Mesenchymal stem cell (in vitro differentiated cells and primary cell): ENCODE data around the gene VPS37B.
A peak's percentile ranks its signal among the peaks of the same experiment; 100 is the strongest.

Experiments used
- DNase-seq: peaks from one replicate; pipeline ENCODE4 v3.0.0-alpha.2; 2013
- H2AFZ ChIP-seq: one replicate; pipeline ENCODE4 v1.6.1; 2013; ENCODE audit warnings: low read depth, mild to moderate bottlenecking, control low read depth, inconsistent platforms, low read length, moderate library complexity
- H2AK5ac ChIP-seq: 2 replicates; pipeline ENCODE4 v1.6.1; 2013; ENCODE audit warnings: low read length, moderate library complexity, mild to moderate bottlenecking, inconsistent platforms; ENCODE audit not compliant: severe bottlenecking
- H2BK120ac ChIP-seq: one replicate; pipeline ENCODE4 v1.6.1; 2013; ENCODE audit warnings: low read depth, mild to moderate bottlenecking, inconsistent platforms, low read length, moderate library complexity
- H2BK12ac ChIP-seq, 2 experiments: one replicate each; pipeline ENCODE4 v1.6.1; 2013; ENCODE audit warnings: inconsistent platforms in 2 of 2, low read length in 2 of 2, mild to moderate bottlenecking in 2 of 2, moderate library complexity in 2 of 2, control low read depth in 1 of 2
- H2BK15ac ChIP-seq: one replicate; pipeline ENCODE4 v1.6.1; 2013; ENCODE audit warnings: mild to moderate bottlenecking, low read depth, inconsistent platforms; ENCODE audit not compliant: poor library complexity, severe bottlenecking
- H2BK5ac ChIP-seq: 2 replicates; pipeline ENCODE4 v1.6.1; 2013; ENCODE audit warnings: low read depth, mild to moderate bottlenecking, low read length, control low read depth, inconsistent platforms; ENCODE audit not compliant: poor library complexity, severe bottlenecking
- H3K14ac ChIP-seq, 2 experiments: one replicate each; pipeline ENCODE4 v1.6.1; 2013; ENCODE audit warnings: inconsistent platforms in 2 of 2, low read length in 2 of 2, control low read depth in 1 of 2, mild to moderate bottlenecking in 1 of 2, moderate library complexity in 1 of 2
- H3K18ac ChIP-seq, 2 experiments: one replicate each; pipeline ENCODE4 v1.6.1; 2013; ENCODE audit warnings: inconsistent platforms in 2 of 2, low read length in 2 of 2, control low read depth in 1 of 2, low read depth in 1 of 2, mild to moderate bottlenecking in 1 of 2
- H3K23ac ChIP-seq, 2 experiments: one replicate each; pipeline ENCODE4 v1.6.1; 2013; ENCODE audit warnings: inconsistent platforms in 2 of 2, low read length in 2 of 2, mild to moderate bottlenecking in 2 of 2, moderate library complexity in 2 of 2, control low read depth in 1 of 2
- H3K27ac ChIP-seq: 2 replicates; pipeline ENCODE4 v1.5.1; 2013; ENCODE audit warnings: mild to moderate bottlenecking, moderate library complexity, low read length, control low read depth, inconsistent platforms; ENCODE audit not compliant: poor library complexity, severe bottlenecking
- H3K27me3 ChIP-seq, 2 experiments: 2 replicates each; pipeline versions ENCODE4 v1.6.1 to v1.7.0; 2013; ENCODE audit warnings: low read length in 2 of 2, mild to moderate bottlenecking in 2 of 2, moderate library complexity in 2 of 2, control low read depth in 1 of 2, inconsistent platforms in 1 of 2; ENCODE audit not compliant: control insufficient read depth in 1 of 2, insufficient read depth in 1 of 2
- H3K36me3 ChIP-seq, 2 experiments: 2 replicates each; pipeline versions ENCODE4 v1.6.1 to v1.7.0; 2013; ENCODE audit warnings: low read length in 2 of 2, control low read depth in 1 of 2, inconsistent platforms in 1 of 2, low read depth in 1 of 2, mild to moderate bottlenecking in 1 of 2; ENCODE audit not compliant: insufficient read depth in 2 of 2, control insufficient read depth in 1 of 2
- H3K4ac ChIP-seq, 2 experiments: one replicate each; pipeline ENCODE4 v1.6.1; 2013; ENCODE audit warnings: inconsistent platforms in 2 of 2, low read length in 2 of 2, mild to moderate bottlenecking in 2 of 2, moderate library complexity in 2 of 2, control low read depth in 1 of 2, low read depth in 1 of 2
- H3K4me1 ChIP-seq: 2 replicates; pipeline ENCODE4 v1.6.1; 2013; ENCODE audit warnings: low read depth, low read length, control low read depth; ENCODE audit not compliant: control insufficient read depth, insufficient read depth
- H3K4me2 ChIP-seq: 2 replicates; pipeline ENCODE4 v1.6.1; 2013; ENCODE audit warnings: low read length, mild to moderate bottlenecking, inconsistent platforms; ENCODE audit not compliant: poor library complexity, severe bottlenecking
- H3K4me3 ChIP-seq, 2 experiments: 2 replicates each; pipeline versions ENCODE4 v1.5.1 to v1.7.0; 2013; ENCODE audit warnings: low read length in 2 of 2, mild to moderate bottlenecking in 2 of 2, control low read depth in 1 of 2, low read depth in 1 of 2; ENCODE audit not compliant: insufficient read depth in 1 of 2
- H3K79me1 ChIP-seq: replicated peaks from 2 replicates; pipeline ENCODE4 v1.6.1; 2013; ENCODE audit warnings: mild to moderate bottlenecking, control low read depth, low read length, inconsistent platforms; ENCODE audit not compliant: poor library complexity, severe bottlenecking
- H3K9ac ChIP-seq: 2 replicates; pipeline ENCODE4 v1.7.0; 2013; ENCODE audit warnings: mild to moderate bottlenecking, low read length, moderate library complexity
- H3K9me3 ChIP-seq: 2 replicates; pipeline ENCODE4 v1.7.0; 2013; ENCODE audit warnings: mild to moderate bottlenecking, low read length; ENCODE audit not compliant: control insufficient read depth
- H4K8ac ChIP-seq: one replicate; pipeline ENCODE4 v1.6.1; 2013; ENCODE audit warnings: inconsistent platforms, mild to moderate bottlenecking, low read length, moderate library complexity
- H4K91ac ChIP-seq: one replicate; pipeline ENCODE4 v1.6.1; 2013; ENCODE audit warnings: mild to moderate bottlenecking, low read length, inconsistent platforms
- WGBS: methylation state at CpG from one replicate; pipeline ENCODE4 v1.1.7; 2013; ENCODE audit warnings: mixed read lengths; 5-methylcytosine and 5-hydroxymethylcytosine counted together

VPS37B gene

DNA sequence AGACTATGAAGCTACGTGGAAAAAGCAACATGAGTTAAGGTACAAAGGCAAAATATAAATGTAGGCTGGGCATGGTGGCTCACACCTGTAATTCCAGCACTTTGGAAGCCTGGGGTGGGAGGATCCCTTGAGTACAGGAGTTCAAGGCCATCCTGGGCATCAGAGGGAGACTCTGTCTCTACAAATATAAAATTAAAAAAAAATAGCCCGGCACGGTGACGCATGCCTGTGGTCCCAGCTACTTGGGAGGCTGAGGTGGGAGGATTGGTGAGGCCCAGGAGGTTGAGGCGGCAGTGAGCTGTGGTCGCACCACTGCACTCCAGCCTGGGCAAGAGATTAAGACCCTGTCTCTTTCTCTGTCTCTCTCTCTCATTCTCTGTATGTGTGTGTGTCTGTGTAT is 4.0 kb upstream of the VPS37B start:
- no peak overlapping the region for H3K27ac ChIP-seq
- no peak overlapping the region for H3K4me3 ChIP-seq
- no peak overlapping the region for H2AK5ac ChIP-seq

DNA sequence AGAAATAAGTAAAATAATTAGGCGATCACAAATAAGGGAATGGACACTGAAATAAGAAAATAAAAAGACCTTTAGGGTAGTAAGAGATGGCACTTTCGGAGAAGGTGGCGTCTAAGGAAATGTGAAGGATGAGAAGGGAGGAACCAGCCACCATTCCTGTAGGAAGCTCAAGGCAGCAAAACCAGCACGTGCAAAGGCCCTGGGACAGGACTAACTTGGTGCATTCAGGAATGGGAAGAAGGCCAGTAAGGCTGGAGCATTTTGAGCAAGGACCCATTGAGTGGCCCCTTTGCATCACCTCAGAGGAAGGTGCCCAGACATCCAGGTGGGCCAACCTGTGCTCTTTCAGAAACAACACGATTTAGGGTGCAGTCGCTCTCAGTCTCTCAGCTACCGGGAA is 738 bp upstream of the VPS37B start:
- Histone ChIP-seq H3K4me2 (no peak overlapping the region), H3K79me1 (no peaks in the 10 kb centered on the region), H2BK5ac (no peak overlapping the region), H4K91ac (no peak overlapping the region), H3K36me3 (no peaks in the 10 kb centered on the region), H3K27me3 (no peaks in the 10 kb centered on the region), H3K9me3 (no peaks in the 10 kb centered on the region), H3K4ac (no peak overlapping the region), H2BK120ac (no peak overlapping the region), H2BK12ac (no peak overlapping the region), H2AK5ac (no peak overlapping the region), H3K27ac (no peak overlapping the region), H3K4me1 (peaks cover 19% of the 10 kb centered on the region), H3K4me3 (no peak overlapping the region), H3K23ac (no peak overlapping the region), H4K8ac (no peak overlapping the region), H2BK15ac (no peak overlapping the region), H3K14ac (no peak overlapping the region), H3K9ac (peak overlapping the region; percentile 98), H2AFZ (no peak overlapping the region), H3K18ac (no peak overlapping the region)
- WGBS = 96% methylated on average over 6 of the region's 7 CpGs
- no peak for DNase-seq

More for the DNA sequence above, 4.0 kb upstream of the VPS37B start:
- no peak overlapping the region for H4K8ac ChIP-seq
- no peaks in the 10 kb centered on the region for H3K9me3 ChIP-seq
- no peak overlapping the region for H3K4ac ChIP-seq
- no peak overlapping the region for H2BK5ac ChIP-seq
- no peak overlapping the region for H3K18ac ChIP-seq
- no peak overlapping the region for H2AFZ ChIP-seq
- no peak overlapping the region for H3K4me2 ChIP-seq
- H2BK120ac ChIP-seq = no peak overlapping the region
- 93% methylated on average over 6 of the region's 6 CpGs for WGBS
- no peak overlapping the region for H2BK12ac ChIP-seq
- no peak overlapping the region for H3K9ac ChIP-seq
- H3K36me3 ChIP-seq = no peaks in the 10 kb centered on the region
- no peak overlapping the region for H2BK15ac ChIP-seq
- no peaks in the 10 kb centered on the region for H3K27me3 ChIP-seq
- no peak overlapping the region for H3K23ac ChIP-seq
- DNase-seq = no peak
- H3K4me1 ChIP-seq = peaks cover 10% of the 10 kb centered on the region
- H3K79me1 ChIP-seq = no peaks in the 10 kb centered on the region
- no peak overlapping the region for H3K14ac ChIP-seq
- H4K91ac ChIP-seq = no peak overlapping the region

DNA sequence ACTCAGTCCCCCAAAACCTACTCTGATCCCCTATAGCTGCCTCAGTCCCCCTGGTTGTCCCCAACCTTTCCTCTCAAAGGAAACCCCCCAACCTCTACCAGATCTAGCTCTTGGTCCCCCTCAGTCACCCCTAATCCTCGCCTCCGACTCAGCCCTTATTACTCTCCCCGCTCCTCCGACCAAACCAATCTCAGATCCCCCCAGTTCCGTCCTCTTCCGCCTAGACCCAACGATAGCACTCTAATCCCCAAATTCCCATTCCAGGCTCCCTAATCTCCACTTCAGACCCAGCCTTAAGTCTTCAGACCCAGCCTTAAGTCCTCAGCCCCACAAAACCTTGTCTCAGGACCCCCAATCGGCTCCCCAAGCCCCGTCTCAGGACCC is 612 bp downstream of the VPS37B start:
- Histone ChIP-seq H2BK120ac (peak overlapping the region; percentile 89), H2BK5ac (peak overlapping the region; percentile 40), H3K27ac (no peak overlapping the region), H3K14ac (peak overlapping the region in 1 of 2 experiments; percentile 77), H2BK12ac (peak overlapping the region in 1 of 2 experiments; percentile 43), H3K36me3 (no peaks in the 10 kb centered on the region), H3K27me3 (no peaks in the 10 kb centered on the region), H2BK15ac (peak overlapping the region; percentile 26), H3K4me2 (peak overlapping the region; percentile 81), H2AFZ (peak overlapping the region; percentile 97), H3K18ac (peak overlapping the region; percentile 93 to 99), H3K4me3 (peak overlapping the region; percentile 89 to 93), H3K23ac (peak overlapping the region in 1 of 2 experiments; percentile 83), H3K4ac (peak overlapping the region; percentile 88 to 99), H4K8ac (peak overlapping the region; percentile 95), H3K9me3 (no peaks in the 10 kb centered on the region), H2AK5ac (peak overlapping the region; percentile 78), H3K79me1 (no peaks in the 10 kb centered on the region), H4K91ac (peak overlapping the region; percentile 83), H3K9ac (peak overlapping the region; percentile 98), H3K4me1 (peaks cover 20% of the 10 kb centered on the region)
- DNase-seq = no peak
- WGBS = 10% methylated on average over 9 of the region's 9 CpGs

DNA sequence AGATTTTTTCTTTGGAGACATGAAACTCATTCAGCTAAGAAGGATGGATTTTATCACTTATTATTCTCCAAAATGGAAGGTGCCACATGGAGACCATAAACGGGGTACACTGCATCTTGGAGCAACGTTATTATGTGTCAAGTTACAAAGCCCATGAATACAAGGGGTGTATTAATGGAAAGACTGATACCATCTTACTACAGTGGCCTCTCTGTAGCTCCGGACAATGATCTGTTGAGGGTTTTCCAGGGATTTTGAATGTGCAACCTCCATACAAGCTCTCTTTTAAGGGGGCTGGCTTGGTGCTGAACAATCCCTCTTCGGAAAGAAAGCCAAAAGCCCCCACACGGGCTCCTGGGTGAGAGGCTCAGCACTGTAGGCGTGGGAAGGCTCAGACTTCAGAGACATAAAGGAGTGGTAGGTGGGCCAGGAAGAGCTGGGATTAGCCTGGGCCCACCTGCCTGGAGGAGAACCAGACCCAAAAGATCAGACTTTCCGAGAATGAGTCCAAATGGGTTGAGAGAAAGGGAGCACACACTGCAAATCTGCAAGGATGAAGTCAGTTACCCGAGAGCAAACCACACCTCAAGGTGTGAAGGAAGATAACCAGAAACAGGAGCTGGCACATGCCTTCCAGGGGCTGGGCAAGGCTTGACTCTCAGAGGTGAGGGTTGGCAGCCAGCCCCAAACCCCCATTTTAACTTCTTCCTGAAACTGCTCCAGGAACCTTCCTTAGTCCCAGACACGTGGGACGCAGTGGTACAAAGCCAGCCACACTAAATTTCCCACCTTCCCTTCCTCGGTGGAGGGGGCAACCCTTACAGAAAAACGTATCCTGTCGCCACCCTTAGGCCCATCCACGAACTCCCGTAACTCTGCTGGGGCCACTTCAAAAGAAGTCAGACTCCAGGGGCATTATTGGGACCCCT is 1.5 kb downstream of the VPS37B start:
- H2BK15ac ChIP-seq = no peak overlapping the region
- no peak overlapping the region for H4K8ac ChIP-seq
- H3K9me3 ChIP-seq = no peaks in the 10 kb centered on the region
- 77% methylated on average over 15 of the region's 15 CpGs for WGBS
- DNase-seq = no peak
- no peaks in the 10 kb centered on the region for H3K79me1 ChIP-seq
- no peaks in the 10 kb centered on the region for H3K36me3 ChIP-seq
- H3K4me1 ChIP-seq = peaks cover 20% of the 10 kb centered on the region
- peak overlapping the region; percentile 81 for H3K4me2 ChIP-seq
- no peak overlapping the region for H2BK12ac ChIP-seq
- H3K23ac ChIP-seq = peak overlapping the region in 1 of 2 experiments; percentile 89
- H3K27ac ChIP-seq = no peak overlapping the region
- H2BK120ac ChIP-seq = no peak overlapping the region
- H3K14ac ChIP-seq = peak overlapping the region in 1 of 2 experiments; percentile 77
- H4K91ac ChIP-seq = no peak overlapping the region
- peak overlapping the region; percentile 98 for H3K9ac ChIP-seq
- no peak overlapping the region for H2AFZ ChIP-seq
- H3K4me3 ChIP-seq = peak overlapping the region in 1 of 2 experiments; percentile 93
- peak overlapping the region in 1 of 2 experiments; percentile 63 for H3K4ac ChIP-seq
- H2BK5ac ChIP-seq = no peak overlapping the region
- H3K27me3 ChIP-seq = no peaks in the 10 kb centered on the region
- peak overlapping the region; percentile 15 for H2AK5ac ChIP-seq
- H3K18ac ChIP-seq = no peak overlapping the region
